Neural cell (in vitro differentiated cells): ENCODE data around the gene TTC39C. TPM values are rescaled to one million over a fixed set of nuclear protein-coding genes. Genes with fewer than 3 reads are reported as not detected.

Experiments
- H2AFZ ChIP-seq: fragments of 200-600, 300-800 bp; sonication (generic), shearing (Covaris generic); 2 replicates; pipeline ENCODE4 v1.6.0; 2014; ENCODE audit warnings: low read depth, mild to moderate bottlenecking, antibody characterized with exemption, low read length, moderate library complexity
- H3F3A ChIP-seq: fragments of 200-600 bp; shearing (Covaris generic); 2 replicates; pipeline ENCODE4 v1.6.1; 2016; ENCODE audit warnings: mild to moderate bottlenecking, moderate library complexity, mixed read lengths, antibody characterized with exemption, low read length; ENCODE audit not compliant: insufficient read depth, poor library complexity, severe bottlenecking
- H3K27ac ChIP-seq: fragments of 200-600, 300-800 bp; sonication (generic), shearing (Covaris generic); 2 replicates; pipeline ENCODE4 v1.5.1; 2014; ENCODE audit warnings: mild to moderate bottlenecking, low read length, moderate library complexity
- H3K27me3 ChIP-seq: fragments of 300-800, 200-600 bp; sonication (generic), shearing (Covaris generic); 2 replicates; pipeline ENCODE4 v1.6.0; 2014; ENCODE audit warnings: mild to moderate bottlenecking, low read depth, low read length, moderate library complexity; ENCODE audit not compliant: insufficient read depth
- H3K36me3 ChIP-seq: fragments of 300-800, 200-600 bp; sonication (generic), shearing (Covaris generic); 2 replicates; pipeline ENCODE4 v1.5.1; 2014; ENCODE audit warnings: mild to moderate bottlenecking, antibody characterized with exemption, low read length, moderate library complexity; ENCODE audit not compliant: insufficient read depth
- H3K4me2 ChIP-seq: fragments of 300-800, 200-600 bp; sonication (generic), shearing (Covaris generic); 2 replicates; pipeline ENCODE4 v1.6.0; 2014; ENCODE audit warnings: mild to moderate bottlenecking, low read length
- H3K4me3 ChIP-seq: fragments of 300-800, 200-600 bp; sonication (generic), shearing (Covaris generic); 2 replicates; pipeline ENCODE4 v1.5.1; 2014; ENCODE audit warnings: mild to moderate bottlenecking, low read length, moderate library complexity
- H3K79me2 ChIP-seq: fragments of 200-600 bp; shearing (Covaris generic); replicated peaks from 2 replicates; pipeline ENCODE4 v1.6.0; 2014; ENCODE audit warnings: mild to moderate bottlenecking, low read length, moderate library complexity; ENCODE audit not compliant: insufficient read depth
- H3K9ac ChIP-seq: fragments of 300-800, 200-600 bp; sonication (generic), shearing (Covaris generic); 2 replicates; pipeline ENCODE4 v1.6.1; 2016; ENCODE audit warnings: mild to moderate bottlenecking, low read length, mixed read lengths
- H3K9me2 ChIP-seq: fragments of 200-600 bp; shearing (Covaris generic); 2 replicates; pipeline ENCODE4 v1.6.1; 2016; ENCODE audit warnings: mild to moderate bottlenecking, low read length, mixed read lengths; ENCODE audit not compliant: insufficient read depth
- H3K9me3 ChIP-seq: fragments of 200-600, 300-800 bp; sonication (generic), shearing (Covaris generic); 2 replicates; pipeline ENCODE4 v1.6.1; 2016; ENCODE audit warnings: mild to moderate bottlenecking, mixed run types, low read length, moderate library complexity, mixed read lengths
- H4K20me1 ChIP-seq: fragments of 200-600 bp; shearing (Covaris generic); 2 replicates; pipeline ENCODE4 v1.6.1; 2016; ENCODE audit warnings: mild to moderate bottlenecking, mixed run types; ENCODE audit not compliant: insufficient read depth
- CTCF ChIP-seq: fragments of 450-650 bp; IDR thresholded peaks from 2 replicates; pipeline ENCODE4 v1.5.1; 2014; ENCODE audit warnings: antibody characterized with exemption, mild to moderate bottlenecking, moderate library complexity; ENCODE audit not compliant: poor library complexity, severe bottlenecking
- EP300 ChIP-seq: fragments of 450-650 bp; conservative IDR thresholded peaks from 2 replicates; pipeline ENCODE4 v1.6.1; 2014; ENCODE audit warnings: antibody characterized with exemption, mild to moderate bottlenecking, moderate library complexity; ENCODE audit not compliant: poor library complexity, severe bottlenecking
- EZH2 ChIP-seq: fragments of 200-600, 300-800 bp; shearing (Covaris generic), sonication (generic); IDR thresholded peaks from 2 replicates; pipeline ENCODE4 v1.6.1; 2014; ENCODE audit warnings: antibody characterized with exemption, low read length, borderline replicate concordance, mild to moderate bottlenecking; ENCODE audit not compliant: insufficient read depth, poor library complexity, severe bottlenecking
- MXI1 ChIP-seq: fragments of 450-650 bp; conservative IDR thresholded peaks from 2 replicates; pipeline ENCODE4 v1.6.1; 2014; ENCODE audit warnings: antibody characterized with exemption, mild to moderate bottlenecking; ENCODE audit not compliant: poor library complexity, severe bottlenecking
- POLR2AphosphoS5 ChIP-seq: IDR thresholded peaks from 2 replicates; pipeline ENCODE4 v1.6.1; 2012
- RAD21 ChIP-seq: fragments of 450-650 bp; conservative IDR thresholded peaks from 2 replicates; pipeline ENCODE4 v1.6.1; 2014; ENCODE audit warnings: antibody characterized with exemption, mild to moderate bottlenecking, moderate library complexity
- REST ChIP-seq: IDR thresholded peaks from 2 replicates; pipeline ENCODE4 v1.6.1; 2012; ENCODE audit warnings: borderline replicate concordance
- SMC3 ChIP-seq: fragments of 450-650 bp; conservative IDR thresholded peaks from 2 replicates; pipeline ENCODE4 v1.6.1; 2014; ENCODE audit warnings: antibody characterized with exemption, mild to moderate bottlenecking, moderate library complexity; ENCODE audit not compliant: poor library complexity
- TAF1 ChIP-seq: IDR thresholded peaks from 2 replicates; pipeline ENCODE4 v1.6.1; 2012; ENCODE audit warnings: low read depth
- polyA plus RNA-seq: library from polyadenylated mRNA; depleted of rRNA; stranded (reverse); fragments of >200 nt; gene quantifications from 2 replicates; pipeline ENCODE4 v1.2.3, GENCODE V29; 2014

Gene TTC39C
- polyA plus RNA-seq, 1 donor from 2014 or later, result 19.9 TPM

GRCh38 chr18:24011123-24011917 lies 3.2 kb upstream of the TTC39C start:
- Histone ChIP-seq H3K9ac (no peak overlapping the region), H3K36me3 (no peaks in the 10 kb centered on the region), H3K79me2 (peaks cover under 1% of the 10 kb centered on the region), H4K20me1 (no peaks in the 10 kb centered on the region), H3K9me3 (no peaks in the 10 kb centered on the region), H3K27me3 (no peaks in the 10 kb centered on the region), H3K4me2 (no peak overlapping the region), H3F3A (no peaks in the 10 kb centered on the region), H3K27ac (no peak overlapping the region), H3K4me3 (no peak overlapping the region), H3K9me2 (no peaks in the 10 kb centered on the region), H2AFZ (no peak overlapping the region)
- TF ChIP-seq EP300 (no peak), REST (no peak), RAD21 (no peak), POLR2AphosphoS5 (no peak)

- Histone ChIP-seq H2AFZ (no peak overlapping the region), H3K36me3 (no peaks in the 10 kb centered on the region), H3K79me2 (peaks cover 18% of the 10 kb centered on the region), H3K4me3 (no peak overlapping the region), H3K9ac (no peak overlapping the region), H4K20me1 (no peaks in the 10 kb centered on the region), H3F3A (no peaks in the 10 kb centered on the region), H3K9me3 (no peaks in the 10 kb centered on the region), H3K4me2 (no peak overlapping the region), H3K9me2 (no peaks in the 10 kb centered on the region), H3K27ac (no peak overlapping the region), H3K27me3 (no peaks in the 10 kb centered on the region)
- TF ChIP-seq TAF1 (no peak), REST (no peak), SMC3 (no peak), CTCF (no peak), MXI1 (no peak), POLR2AphosphoS5 (no peak), EZH2 (no peak), RAD21 (no peak), EP300 (no peak)
These were observed 1.5 kb upstream of the TTC39C start for GRCh38 chr18:24013051-24013450.
